ENCODE data around the gene CDC42BPB. TPM values are rescaled to one million over a fixed set of nuclear protein-coding genes. Genes with fewer than 3 reads are reported as not detected.

Gene CDC42BPB
- total RNA-seq, 2 experiments from 2014 or later, result 0.13 to 0.16 TPM

- Mint-ChIP-seq H3K36me3 (ENCODE audit: low read depth) (no peaks in the 10 kb centered on the region), H3K27me3 (ENCODE audit: low read depth) (peaks cover 5% of the 10 kb centered on the region), H3K27ac (no peak overlapping the region), H3K4me3 (no peak overlapping the region), H3K4me1 (ENCODE audit: low read depth) (no peaks in the 10 kb centered on the region), H3K9me3 (ENCODE audit: insufficient read depth) (no peaks in the 10 kb centered on the region)
- CTCF ChIA-PET, result interaction anchor here (1.1 to 2.8 kb wide), 2 partner anchors 26 to 384 kb away, joined by 6 to 14 read pairs; no protein-coding TSS in a partner anchor
- no peak for ATAC-seq
- no peak for DNase-seq
- POLR2A ChIA-PET, result no interaction called here
Measured at GRCh38 chr14:103078860-103079587, 21.7 kb upstream of the CDC42BPB start.

GRCh38 chr14:103078420-103078749 lies 21.0 kb upstream of the CDC42BPB start:
- Mint-ChIP-seq H3K4me3 (no peak overlapping the region), H3K27ac (no peak overlapping the region), H3K9me3 (ENCODE audit: insufficient read depth) (no peaks in the 10 kb centered on the region), H3K36me3 (ENCODE audit: low read depth) (no peaks in the 10 kb centered on the region), H3K27me3 (ENCODE audit: low read depth) (peaks cover 5% of the 10 kb centered on the region), H3K4me1 (ENCODE audit: low read depth) (no peaks in the 10 kb centered on the region)
- ChIA-PET CTCF (interaction anchor here (1.1 to 2.8 kb wide), 3 partner anchors 15 to 384 kb away, joined by 3 to 14 read pairs (median 6); no protein-coding TSS in a partner anchor), POLR2A (no interaction called here)
- DNase-seq, result peak; percentile 82
- ATAC-seq, result peak; percentile 74

- Mint-ChIP-seq H3K4me1 (ENCODE audit: low read depth) (no peaks in the 10 kb centered on the region), H3K36me3 (ENCODE audit: low read depth) (no peaks in the 10 kb centered on the region), H3K4me3 (no peak overlapping the region), H3K9me3 (ENCODE audit: insufficient read depth) (no peaks in the 10 kb centered on the region), H3K27ac (no peak overlapping the region), H3K27me3 (ENCODE audit: low read depth) (peaks cover 5% of the 10 kb centered on the region)
- ChIA-PET POLR2A (no interaction called here), CTCF (interaction anchor here (1.0 to 2.0 kb wide), 4 partner anchors 21 to 111 kb away, joined by 3 to 9 read pairs (median 4); no protein-coding TSS in a partner anchor)
- ATAC-seq (no peak), DNase-seq (no peak)
Measured at GRCh38 chr14:103074729-103075367, 17.5 kb upstream of the CDC42BPB start.

GRCh38 chr14:103073876-103074728 lies 16.8 kb upstream of the CDC42BPB start:
- Mint-ChIP-seq H3K36me3 (ENCODE audit: low read depth) (no peaks in the 10 kb centered on the region), H3K27ac (no peak overlapping the region), H3K27me3 (ENCODE audit: low read depth) (peaks cover 5% of the 10 kb centered on the region), H3K4me3 (no peak overlapping the region), H3K9me3 (ENCODE audit: insufficient read depth) (no peaks in the 10 kb centered on the region), H3K4me1 (ENCODE audit: low read depth) (no peaks in the 10 kb centered on the region)
- ATAC-seq, result no peak
- POLR2A ChIA-PET, result no interaction called here
- CTCF ChIA-PET, result interaction anchor here (1.0 to 2.0 kb wide), 4 partner anchors 22 to 112 kb away, joined by 3 to 9 read pairs (median 4); no protein-coding TSS in a partner anchor
- no peak for DNase-seq

GRCh38 chr14:103073367-103073875 lies 16.1 kb upstream of the CDC42BPB start:
- Mint-ChIP-seq H3K27ac (no peak overlapping the region), H3K27me3 (ENCODE audit: low read depth) (peaks cover 5% of the 10 kb centered on the region), H3K4me3 (no peak overlapping the region), H3K36me3 (ENCODE audit: low read depth) (no peaks in the 10 kb centered on the region), H3K4me1 (ENCODE audit: low read depth) (no peaks in the 10 kb centered on the region), H3K9me3 (ENCODE audit: insufficient read depth) (no peaks in the 10 kb centered on the region)
- DNase-seq (no peak), ATAC-seq (no peak)
- ChIA-PET POLR2A (no interaction called here), CTCF (interaction anchor here (2.0 kb wide), 1 partner anchor 31 kb away, joined by 9 read pairs; no protein-coding TSS in a partner anchor)

GRCh38 chr14:103072595-103073366 lies 15.4 kb upstream of the CDC42BPB start:
- no peaks in the 10 kb centered on the region for H3K4me1 Mint-ChIP-seq (ENCODE audit: low read depth)
- ChIA-PET POLR2A (no interaction called here), CTCF (no interaction called here)
- no peak overlapping the region for H3K27ac Mint-ChIP-seq
- no peak for DNase-seq
- no peak overlapping the region for H3K4me3 Mint-ChIP-seq
- no peaks in the 10 kb centered on the region for H3K9me3 Mint-ChIP-seq (ENCODE audit: insufficient read depth)
- no peaks in the 10 kb centered on the region for H3K36me3 Mint-ChIP-seq (ENCODE audit: low read depth)
- H3K27me3 Mint-ChIP-seq (ENCODE audit: low read depth), result peaks cover 5% of the 10 kb centered on the region
- no peak for ATAC-seq

GRCh38 chr14:103071544-103072251 lies 14.3 kb upstream of the CDC42BPB start:
- DNase-seq (no peak), ATAC-seq (no peak)
- no peaks in the 10 kb centered on the region for H3K36me3 Mint-ChIP-seq (ENCODE audit: low read depth)
- H3K9me3 Mint-ChIP-seq (ENCODE audit: insufficient read depth), result no peaks in the 10 kb centered on the region
- no peak overlapping the region for H3K27ac Mint-ChIP-seq
- POLR2A ChIA-PET, result no interaction called here
- H3K4me3 Mint-ChIP-seq, result no peak overlapping the region
- CTCF ChIA-PET, result no interaction called here
- no peaks in the 10 kb centered on the region for H3K4me1 Mint-ChIP-seq (ENCODE audit: low read depth)
- peaks cover 5% of the 10 kb centered on the region for H3K27me3 Mint-ChIP-seq (ENCODE audit: low read depth)

GRCh38 chr14:103070971-103071542 lies 13.7 kb upstream of the CDC42BPB start:
- ChIA-PET POLR2A (no interaction called here), CTCF (no interaction called here)
- Mint-ChIP-seq H3K4me1 (ENCODE audit: low read depth) (no peaks in the 10 kb centered on the region), H3K4me3 (no peak overlapping the region), H3K27me3 (ENCODE audit: low read depth) (peaks cover 5% of the 10 kb centered on the region), H3K36me3 (ENCODE audit: low read depth) (no peaks in the 10 kb centered on the region), H3K9me3 (ENCODE audit: insufficient read depth) (no peaks in the 10 kb centered on the region), H3K27ac (no peak overlapping the region)
- no peak for DNase-seq
- no peak for ATAC-seq

- H3K9me3 Mint-ChIP-seq (ENCODE audit: insufficient read depth), result no peaks in the 10 kb centered on the region
- H3K4me1 Mint-ChIP-seq (ENCODE audit: low read depth), result no peaks in the 10 kb centered on the region
- ATAC-seq (no peak), DNase-seq (no peak)
- peaks cover 5% of the 10 kb centered on the region for H3K27me3 Mint-ChIP-seq (ENCODE audit: low read depth)
- H3K36me3 Mint-ChIP-seq (ENCODE audit: low read depth), result no peaks in the 10 kb centered on the region
- no peak overlapping the region for H3K4me3 Mint-ChIP-seq
- no peak overlapping the region for H3K27ac Mint-ChIP-seq
- ChIA-PET POLR2A (no interaction called here), CTCF (no interaction called here)
Measured at GRCh38 chr14:103070263-103070885, 13.0 kb upstream of the CDC42BPB start.

GRCh38 chr14:103068351-103069073 lies 11.2 kb upstream of the CDC42BPB start:
- Mint-ChIP-seq H3K4me3 (no peak overlapping the region), H3K36me3 (ENCODE audit: low read depth) (no peaks in the 10 kb centered on the region), H3K27ac (no peak overlapping the region), H3K9me3 (ENCODE audit: insufficient read depth) (no peaks in the 10 kb centered on the region), H3K4me1 (ENCODE audit: low read depth) (no peaks in the 10 kb centered on the region), H3K27me3 (ENCODE audit: low read depth) (peaks cover 7% of the 10 kb centered on the region)
- no peak for ATAC-seq
- ChIA-PET POLR2A (no interaction called here), CTCF (interaction anchor here (1.8 kb wide), 1 partner anchor 37 kb away, joined by 5 read pairs; no protein-coding TSS in a partner anchor)
- DNase-seq, result no peak

All from activated CD8-positive, alpha-beta T cell treated with anti-CD3 and anti-CD28 coated beads, Interleukin-2, amount 10 ng/mL, durations not matched to agents 7 days and 5 days (primary cell).